K562 (cell line): ENCODE data around the gene CACNB1.

Experiments used
- KAT8 ChIP-seq: fragments of 450-650 bp; IDR thresholded peaks from 2 replicates; pipeline ENCODE4 v1.6.1; 2016; ENCODE audit warnings: low read depth, mild to moderate bottlenecking
- ZNF274 ChIP-seq: IDR thresholded peaks from 2 replicates; pipeline ENCODE4 v1.6.1; 2011; ENCODE audit warnings: low read depth, mild to moderate bottlenecking, low read length, moderate library complexity, borderline replicate concordance

DNA sequence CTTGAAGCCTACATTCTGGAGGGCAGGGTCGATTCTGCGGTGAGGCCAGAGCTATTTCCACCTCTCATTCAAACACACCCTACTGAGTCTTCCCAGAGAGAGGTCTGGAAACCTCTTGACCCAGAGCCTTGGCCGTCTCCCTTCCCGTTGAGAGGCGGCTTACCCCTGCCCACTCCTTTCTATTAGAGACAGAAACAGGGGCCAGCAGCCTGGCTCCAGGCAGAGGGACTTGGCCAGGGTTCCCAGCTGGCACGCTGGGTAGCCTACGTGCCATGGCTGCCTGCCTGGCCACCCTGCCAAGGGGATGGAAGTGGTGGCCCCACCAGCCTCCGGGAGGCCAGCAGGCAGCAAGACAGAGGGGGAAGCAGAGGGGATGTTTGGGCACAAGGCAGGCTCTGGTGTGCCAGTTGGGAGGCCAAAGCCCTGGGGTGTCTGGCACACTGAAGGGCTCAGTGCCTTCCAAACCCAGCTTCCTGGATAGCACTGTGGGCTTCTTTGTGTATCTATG is 22.2 kb upstream of the CACNB1 start:
- TF ChIP-seq ZNF274 (no peak), KAT8 (no peak)
